Astrocyte (in vitro differentiated cells and primary cell): Measurements from ENCODE around the gene POGZ. TPM values are rescaled to one million over a fixed set of nuclear protein-coding genes. Genes with fewer than 3 reads are reported as not detected.

Source experiments
- DNase-seq: peaks from one replicate; pipeline ENCODE4 v3.0.0-alpha.2; 2010; ENCODE audit warnings: low read depth
- FAIRE-seq: peaks from 2 replicates; lab custom pipeline; 2011; peaks lifted over from hg19 to GRCh38; lab: Jason Lieb, UNC
- H2AFZ ChIP-seq: 2 replicates; pipeline ENCODE4 v1.6.0; 2012; ENCODE audit warnings: low read depth, low read length, inconsistent platforms
- H3K27ac ChIP-seq: 2 replicates; pipeline ENCODE4 v1.5.1; 2011; ENCODE audit warnings: low read depth, low read length, inconsistent platforms
- H3K27me3 ChIP-seq: 2 replicates; pipeline ENCODE4 v1.6.0; 2011; ENCODE audit warnings: low read length, inconsistent platforms; ENCODE audit not compliant: insufficient read depth
- H3K36me3 ChIP-seq: 2 replicates; pipeline ENCODE4 v1.5.1; 2011; ENCODE audit warnings: low read length, inconsistent platforms; ENCODE audit not compliant: insufficient read depth
- H3K4me1 ChIP-seq: 2 replicates; pipeline ENCODE4 v1.5.1; 2011; ENCODE audit warnings: low read length, inconsistent platforms; ENCODE audit not compliant: insufficient read depth
- H3K4me2 ChIP-seq: 2 replicates; pipeline ENCODE4 v1.6.0; 2012; ENCODE audit warnings: low read length, inconsistent platforms
- H3K4me3 ChIP-seq: 2 replicates; pipeline ENCODE4 v1.5.1; 2011; ENCODE audit warnings: low read depth, mild to moderate bottlenecking, low read length, inconsistent platforms; ENCODE audit not compliant: insufficient read depth
- H3K79me2 ChIP-seq: 2 replicates; pipeline ENCODE4 v1.6.0; 2012; ENCODE audit warnings: mild to moderate bottlenecking, low read length, inconsistent platforms; ENCODE audit not compliant: insufficient read depth
- H3K9ac ChIP-seq: 2 replicates; pipeline ENCODE4 v1.6.0; 2012; ENCODE audit warnings: mild to moderate bottlenecking, low read length, inconsistent platforms
- H3K9me3 ChIP-seq: 2 replicates; pipeline ENCODE4 v1.5.1; 2012; ENCODE audit warnings: low read depth, mild to moderate bottlenecking, low read length, inconsistent platforms; ENCODE audit not compliant: insufficient read depth
- H4K20me1 ChIP-seq: 2 replicates; pipeline ENCODE4 v1.6.0; 2012; ENCODE audit warnings: low read length, inconsistent platforms; ENCODE audit not compliant: insufficient read depth
- H3K27ac Mint-ChIP-seq: one replicate; pipeline ENCODE4 v1.8.0; 2021; ENCODE audit warnings: mild to moderate bottlenecking, mixed read lengths; ENCODE audit not compliant: unreplicated experiment
- H3K27me3 Mint-ChIP-seq: one replicate; pipeline ENCODE4 v1.8.0; 2021; ENCODE audit warnings: low read depth, mixed read lengths; ENCODE audit not compliant: unreplicated experiment
- H3K36me3 Mint-ChIP-seq: one replicate; pipeline ENCODE4 v1.8.0; 2021; ENCODE audit warnings: low read depth, mixed read lengths; ENCODE audit not compliant: unreplicated experiment
- H3K4me1 Mint-ChIP-seq: one replicate; pipeline ENCODE4 v1.8.0; 2021; ENCODE audit warnings: low read depth, mixed read lengths; ENCODE audit not compliant: unreplicated experiment
- H3K4me3 Mint-ChIP-seq: one replicate; pipeline ENCODE4 v1.8.0; 2021; ENCODE audit warnings: mild to moderate bottlenecking, moderate library complexity, mixed read lengths; ENCODE audit not compliant: unreplicated experiment
- H3K9me3 Mint-ChIP-seq: one replicate; pipeline ENCODE4 v1.8.0; 2021; ENCODE audit warnings: mild to moderate bottlenecking, mixed read lengths; ENCODE audit not compliant: unreplicated experiment
- CTCF ChIP-seq: IDR thresholded peaks from 2 replicates; pipeline ENCODE4 v1.5.1; 2011; ENCODE audit warnings: low read depth, mild to moderate bottlenecking, inconsistent platforms, low read length, moderate library complexity; ENCODE audit not compliant: insufficient read depth
- EZH2 ChIP-seq: IDR thresholded peaks from 2 replicates; pipeline ENCODE4 v1.6.1; 2012; ENCODE audit warnings: mild to moderate bottlenecking, low read length, inconsistent platforms; ENCODE audit not compliant: insufficient read depth
- total RNA-seq: library from RNA; stranded (reverse); gene quantifications from 2 replicates; pipeline ENCODE4 v1.2.1, GENCODE V29; 2021

POGZ gene
- total RNA-seq, 1 donor from 2014 or later: 63.9 TPM

- Mint-ChIP-seq H3K9me3 (peaks cover 3% of the 10 kb centered on the region), H3K4me1 (peaks cover 16% of the 10 kb centered on the region), H3K4me3 (no peak overlapping the region), H3K27me3 (no peaks in the 10 kb centered on the region), H3K27ac (no peak overlapping the region), H3K36me3 (no peaks in the 10 kb centered on the region)
- no peaks in the 10 kb centered on the region for H3K9me3 ChIP-seq
- no peaks in the 10 kb centered on the region for H4K20me1 ChIP-seq
- no peak overlapping the region for H3K9ac ChIP-seq
- H3K27ac ChIP-seq: no peak overlapping the region
- peaks cover 4% of the 10 kb centered on the region for H3K4me1 ChIP-seq
- no peak overlapping the region for H2AFZ ChIP-seq
- H3K4me2 ChIP-seq: no peak overlapping the region
- FAIRE-seq (no peak), DNase-seq (no peak)
- no peak for TF ChIP-seq CTCF
- H3K79me2 ChIP-seq: no peaks in the 10 kb centered on the region
- no peaks in the 10 kb centered on the region for H3K36me3 ChIP-seq
- H3K27me3 ChIP-seq: no peaks in the 10 kb centered on the region
- no peak overlapping the region for H3K4me3 ChIP-seq
These were observed 16.8 kb upstream of the POGZ start for GRCh38 chr1:151476083-151476482.

- no peak for DNase-seq
- no peaks in the 10 kb centered on the region for H4K20me1 ChIP-seq
- H3K36me3 ChIP-seq: no peaks in the 10 kb centered on the region
- H3K9me3 ChIP-seq: no peaks in the 10 kb centered on the region
- no peak overlapping the region for H2AFZ ChIP-seq
- Mint-ChIP-seq H3K27ac (no peak overlapping the region), H3K36me3 (no peaks in the 10 kb centered on the region), H3K4me3 (no peak overlapping the region), H3K27me3 (no peaks in the 10 kb centered on the region), H3K4me1 (peaks cover 16% of the 10 kb centered on the region), H3K9me3 (no peaks in the 10 kb centered on the region)
- no peaks in the 10 kb centered on the region for H3K79me2 ChIP-seq
- no peak overlapping the region for H3K4me3 ChIP-seq
- no peak overlapping the region for H3K4me2 ChIP-seq
- TF ChIP-seq EZH2: no peak
- no peak overlapping the region for H3K27ac ChIP-seq
- peak; percentile 39 for FAIRE-seq
- H3K9ac ChIP-seq: no peak overlapping the region
- no peaks in the 10 kb centered on the region for H3K27me3 ChIP-seq
- H3K4me1 ChIP-seq: peaks cover 4% of the 10 kb centered on the region
These were observed 15.9 kb upstream of the POGZ start for GRCh38 chr1:151475175-151475574.

- FAIRE-seq (no peak), DNase-seq (no peak)
- Histone ChIP-seq H3K4me2 (no peak overlapping the region), H3K79me2 (no peaks in the 10 kb centered on the region), H3K4me1 (peaks cover 4% of the 10 kb centered on the region), H3K9me3 (no peaks in the 10 kb centered on the region), H3K36me3 (no peaks in the 10 kb centered on the region), H3K27ac (no peak overlapping the region), H3K27me3 (no peaks in the 10 kb centered on the region), H2AFZ (no peak overlapping the region), H4K20me1 (no peaks in the 10 kb centered on the region), H3K4me3 (no peak overlapping the region), H3K9ac (no peak overlapping the region)
- Mint-ChIP-seq H3K27me3 (no peaks in the 10 kb centered on the region), H3K4me3 (no peak overlapping the region), H3K36me3 (no peaks in the 10 kb centered on the region), H3K4me1 (peaks cover 16% of the 10 kb centered on the region), H3K27ac (no peak overlapping the region), H3K9me3 (no peaks in the 10 kb centered on the region)
- TF ChIP-seq CTCF (no peak), EZH2 (no peak)
These were observed 15.5 kb upstream of the POGZ start for GRCh38 chr1:151474745-151475144.
